Peyer's patch (tissue), 4 donors: ENCODE results near the gene CDK19.

ENCODE experiments used
- POLR2A ChIP-seq, 2 donors: fragments of 450-650 bp; IDR thresholded peaks; one replicate each; pipeline ENCODE4 v1.5.1; 2017; ENCODE audit warnings: antibody characterized with exemption in 2 of 2, mild to moderate bottlenecking in 2 of 2, moderate library complexity in 2 of 2
- TF ChIP-seq, protein P1 (sequence below), 6 experiments: fragments of 450-650 bp in 4 of 6; fragments of 200-600 bp in 2 of 6; sonication (generic) in 1 of 6; IDR thresholded peaks; one replicate each; pipeline ENCODE4 v1.5.1; 2017 to 2019; ENCODE audit warnings: antibody characterized with exemption in 6 of 6, mild to moderate bottlenecking in 3 of 6, moderate library complexity in 1 of 6

DNA sequence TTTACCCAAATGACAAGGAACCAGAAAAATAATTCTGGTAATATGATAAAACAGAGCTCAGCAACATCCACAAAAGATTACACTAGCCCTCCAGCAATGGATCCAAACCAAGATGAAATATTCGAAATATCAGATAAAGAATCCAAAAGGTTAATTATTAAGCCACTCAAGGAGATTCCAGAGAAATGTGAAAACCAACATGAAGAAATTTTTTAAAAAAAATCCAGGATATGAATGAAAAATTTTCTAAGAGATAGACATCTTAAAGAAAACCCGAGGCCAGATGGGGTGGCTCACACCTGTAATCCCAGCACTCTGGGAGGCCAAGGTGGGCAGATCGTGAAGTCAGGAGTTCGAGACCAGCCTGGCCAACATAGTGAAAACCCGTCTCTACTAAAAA is 124.4 kb downstream of the CDK19 start:
- TF ChIP-seq, protein P1, sequence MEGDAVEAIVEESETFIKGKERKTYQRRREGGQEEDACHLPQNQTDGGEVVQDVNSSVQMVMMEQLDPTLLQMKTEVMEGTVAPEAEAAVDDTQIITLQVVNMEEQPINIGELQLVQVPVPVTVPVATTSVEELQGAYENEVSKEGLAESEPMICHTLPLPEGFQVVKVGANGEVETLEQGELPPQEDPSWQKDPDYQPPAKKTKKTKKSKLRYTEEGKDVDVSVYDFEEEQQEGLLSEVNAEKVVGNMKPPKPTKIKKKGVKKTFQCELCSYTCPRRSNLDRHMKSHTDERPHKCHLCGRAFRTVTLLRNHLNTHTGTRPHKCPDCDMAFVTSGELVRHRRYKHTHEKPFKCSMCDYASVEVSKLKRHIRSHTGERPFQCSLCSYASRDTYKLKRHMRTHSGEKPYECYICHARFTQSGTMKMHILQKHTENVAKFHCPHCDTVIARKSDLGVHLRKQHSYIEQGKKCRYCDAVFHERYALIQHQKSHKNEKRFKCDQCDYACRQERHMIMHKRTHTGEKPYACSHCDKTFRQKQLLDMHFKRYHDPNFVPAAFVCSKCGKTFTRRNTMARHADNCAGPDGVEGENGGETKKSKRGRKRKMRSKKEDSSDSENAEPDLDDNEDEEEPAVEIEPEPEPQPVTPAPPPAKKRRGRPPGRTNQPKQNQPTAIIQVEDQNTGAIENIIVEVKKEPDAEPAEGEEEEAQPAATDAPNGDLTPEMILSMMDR (IDR thresholded peaks at IDR 0.05) = no peak
- TF ChIP-seq POLR2A (IDR thresholded peaks at IDR 0.05) = no peak
